Measurements from ENCODE around the gene ALG9.

The ALG9 gene

GRCh38 chr11:111851067-111851466, 20.3 kb downstream of the ALG9 start:
- no peaks in the 10 kb centered on the region for H3K27me3 ChIP-seq (ENCODE audit: control insufficient read depth, insufficient read depth, low read length, poor library complexity, severe bottlenecking)
- 91 to 98% methylated on average over 7 to 8 of the region's 8 CpGs for WGBS, 2 experiments
- H3K27ac ChIP-seq (ENCODE audit: insufficient read depth, low read depth, low read length, poor library complexity, severe bottlenecking): no peak overlapping the region
- H3K4me1 ChIP-seq (ENCODE audit: control insufficient read depth, insufficient read depth, low read length): peaks cover 10% of the 10 kb centered on the region
- H3K36me3 ChIP-seq (ENCODE audit: control insufficient read depth, insufficient read depth, low read length): peaks cover 4% of the 10 kb centered on the region
- no peak overlapping the region for H3K4me3 ChIP-seq (ENCODE audit: insufficient read depth, low read depth, low read length)
- H3K9me3 ChIP-seq (ENCODE audit: control insufficient read depth, low read length): no peaks in the 10 kb centered on the region

GRCh38 chr11:111849631-111850030, 21.8 kb downstream of the ALG9 start:
- peaks cover 4% of the 10 kb centered on the region for H3K36me3 ChIP-seq (ENCODE audit: control insufficient read depth, insufficient read depth, low read length)
- no peaks in the 10 kb centered on the region for H3K27me3 ChIP-seq (ENCODE audit: control insufficient read depth, insufficient read depth, low read length, poor library complexity, severe bottlenecking)
- H3K27ac ChIP-seq (ENCODE audit: insufficient read depth, low read depth, low read length, poor library complexity, severe bottlenecking): no peak overlapping the region
- WGBS, 2 experiments: 89% methylated on average over 1 to 3 of the region's 3 CpGs
- H3K4me1 ChIP-seq (ENCODE audit: control insufficient read depth, insufficient read depth, low read length): peaks cover 10% of the 10 kb centered on the region
- no peak overlapping the region for H3K4me3 ChIP-seq (ENCODE audit: insufficient read depth, low read depth, low read length)
- H3K9me3 ChIP-seq (ENCODE audit: control insufficient read depth, low read length): no peaks in the 10 kb centered on the region

- Histone ChIP-seq H3K27ac (ENCODE audit: insufficient read depth, low read depth, low read length, poor library complexity, severe bottlenecking) (no peak overlapping the region), H3K4me3 (ENCODE audit: insufficient read depth, low read depth, low read length) (no peak overlapping the region), H3K36me3 (ENCODE audit: control insufficient read depth, insufficient read depth, low read length) (no peaks in the 10 kb centered on the region), H3K27me3 (ENCODE audit: control insufficient read depth, insufficient read depth, low read length, poor library complexity, severe bottlenecking) (no peaks in the 10 kb centered on the region), H3K4me1 (ENCODE audit: control insufficient read depth, insufficient read depth, low read length) (peaks cover 10% of the 10 kb centered on the region), H3K9me3 (ENCODE audit: control insufficient read depth, low read length) (no peaks in the 10 kb centered on the region)
- 22 to 26% methylated on average over 1 of the region's 1 CpG for WGBS, 2 experiments
Measured at GRCh38 chr11:111846636-111847035, 24.7 kb downstream of the ALG9 start.

GRCh38 chr11:111846063-111846462, 25.3 kb downstream of the ALG9 start:
- Histone ChIP-seq H3K27ac (ENCODE audit: insufficient read depth, low read depth, low read length, poor library complexity, severe bottlenecking) (no peak overlapping the region), H3K36me3 (ENCODE audit: control insufficient read depth, insufficient read depth, low read length) (no peaks in the 10 kb centered on the region), H3K27me3 (ENCODE audit: control insufficient read depth, insufficient read depth, low read length, poor library complexity, severe bottlenecking) (no peaks in the 10 kb centered on the region), H3K4me3 (ENCODE audit: insufficient read depth, low read depth, low read length) (no peak overlapping the region), H3K9me3 (ENCODE audit: control insufficient read depth, low read length) (no peaks in the 10 kb centered on the region), H3K4me1 (ENCODE audit: control insufficient read depth, insufficient read depth, low read length) (peaks cover 10% of the 10 kb centered on the region)
- WGBS, 2 experiments: 94 to 100% methylated on average over 1 of the region's 2 CpGs

GRCh38 chr11:111845276-111846028, 25.9 kb downstream of the ALG9 start:
- H3K9me3 ChIP-seq (ENCODE audit: control insufficient read depth, low read length): no peaks in the 10 kb centered on the region
- H3K4me3 ChIP-seq (ENCODE audit: insufficient read depth, low read depth, low read length): no peak overlapping the region
- WGBS, 2 experiments: 96 to 98% methylated on average over 7 of the region's 7 CpGs
- H3K27me3 ChIP-seq (ENCODE audit: control insufficient read depth, insufficient read depth, low read length, poor library complexity, severe bottlenecking): no peaks in the 10 kb centered on the region
- H3K36me3 ChIP-seq (ENCODE audit: control insufficient read depth, insufficient read depth, low read length): no peaks in the 10 kb centered on the region
- H3K4me1 ChIP-seq (ENCODE audit: control insufficient read depth, insufficient read depth, low read length): peaks cover 15% of the 10 kb centered on the region
- H3K27ac ChIP-seq (ENCODE audit: insufficient read depth, low read depth, low read length, poor library complexity, severe bottlenecking): no peak overlapping the region

GRCh38 chr11:111843661-111844060, 27.7 kb downstream of the ALG9 start:
- H3K36me3 ChIP-seq (ENCODE audit: control insufficient read depth, insufficient read depth, low read length): no peaks in the 10 kb centered on the region
- WGBS, 2 experiments: 92 to 94% methylated on average over 4 to 5 of the region's 5 CpGs
- H3K4me1 ChIP-seq (ENCODE audit: control insufficient read depth, insufficient read depth, low read length): peaks cover 23% of the 10 kb centered on the region

GRCh38 chr11:111841370-111842053, 29.9 kb downstream of the ALG9 start:
- Histone ChIP-seq H3K27ac (ENCODE audit: insufficient read depth, low read depth, low read length, poor library complexity, severe bottlenecking) (no peak overlapping the region), H3K36me3 (ENCODE audit: control insufficient read depth, insufficient read depth, low read length) (no peaks in the 10 kb centered on the region)

More at GRCh38 chr11:111843661-111844060, 27.7 kb downstream of the ALG9 start:
- H3K4me3 ChIP-seq (ENCODE audit: insufficient read depth, low read depth, low read length): no peak overlapping the region
- H3K27ac ChIP-seq (ENCODE audit: insufficient read depth, low read depth, low read length, poor library complexity, severe bottlenecking): no peak overlapping the region
- no peaks in the 10 kb centered on the region for H3K9me3 ChIP-seq (ENCODE audit: control insufficient read depth, low read length)
- no peaks in the 10 kb centered on the region for H3K27me3 ChIP-seq (ENCODE audit: control insufficient read depth, insufficient read depth, low read length, poor library complexity, severe bottlenecking)

GRCh38 chr11:111840143-111840542, 31.2 kb downstream of the ALG9 start:
- WGBS, 2 experiments: 20 to 26% methylated on average over 1 of the region's 1 CpG
- H3K36me3 ChIP-seq (ENCODE audit: control insufficient read depth, insufficient read depth, low read length): no peaks in the 10 kb centered on the region
- no peak overlapping the region for H3K27ac ChIP-seq (ENCODE audit: insufficient read depth, low read depth, low read length, poor library complexity, severe bottlenecking)

More at GRCh38 chr11:111841370-111842053, 29.9 kb downstream of the ALG9 start:
- no peak overlapping the region for H3K4me3 ChIP-seq (ENCODE audit: insufficient read depth, low read depth, low read length)
- no peaks in the 10 kb centered on the region for H3K27me3 ChIP-seq (ENCODE audit: control insufficient read depth, insufficient read depth, low read length, poor library complexity, severe bottlenecking)
- no peaks in the 10 kb centered on the region for H3K9me3 ChIP-seq (ENCODE audit: control insufficient read depth, low read length)
- 28 to 36% methylated on average over 9 to 10 of the region's 10 CpGs for WGBS, 2 experiments
- H3K4me1 ChIP-seq (ENCODE audit: control insufficient read depth, insufficient read depth, low read length): peaks cover 15% of the 10 kb centered on the region

GRCh38 chr11:111838054-111838453, 33.3 kb downstream of the ALG9 start:
- peaks cover 13% of the 10 kb centered on the region for H3K4me1 ChIP-seq (ENCODE audit: control insufficient read depth, insufficient read depth, low read length)

More at GRCh38 chr11:111840143-111840542, 31.2 kb downstream of the ALG9 start:
- Histone ChIP-seq H3K4me1 (ENCODE audit: control insufficient read depth, insufficient read depth, low read length) (peaks cover 13% of the 10 kb centered on the region), H3K9me3 (ENCODE audit: control insufficient read depth, low read length) (no peaks in the 10 kb centered on the region), H3K4me3 (ENCODE audit: insufficient read depth, low read depth, low read length) (no peak overlapping the region), H3K27me3 (ENCODE audit: control insufficient read depth, insufficient read depth, low read length, poor library complexity, severe bottlenecking) (no peaks in the 10 kb centered on the region)

GRCh38 chr11:111837366-111837891, 34.0 kb downstream of the ALG9 start:
- WGBS, 2 experiments: 95 to 96% methylated on average over 4 to 5 of the region's 5 CpGs
- Histone ChIP-seq H3K9me3 (ENCODE audit: control insufficient read depth, low read length) (no peaks in the 10 kb centered on the region), H3K36me3 (ENCODE audit: control insufficient read depth, insufficient read depth, low read length) (no peaks in the 10 kb centered on the region), H3K4me1 (ENCODE audit: control insufficient read depth, insufficient read depth, low read length) (peaks cover 13% of the 10 kb centered on the region), H3K27me3 (ENCODE audit: control insufficient read depth, insufficient read depth, low read length, poor library complexity, severe bottlenecking) (no peaks in the 10 kb centered on the region), H3K4me3 (ENCODE audit: insufficient read depth, low read depth, low read length) (no peak overlapping the region), H3K27ac (ENCODE audit: insufficient read depth, low read depth, low read length, poor library complexity, severe bottlenecking) (no peak overlapping the region)

More at GRCh38 chr11:111838054-111838453, 33.3 kb downstream of the ALG9 start:
- Histone ChIP-seq H3K27ac (ENCODE audit: insufficient read depth, low read depth, low read length, poor library complexity, severe bottlenecking) (no peak overlapping the region), H3K9me3 (ENCODE audit: control insufficient read depth, low read length) (no peaks in the 10 kb centered on the region), H3K36me3 (ENCODE audit: control insufficient read depth, insufficient read depth, low read length) (no peaks in the 10 kb centered on the region), H3K27me3 (ENCODE audit: control insufficient read depth, insufficient read depth, low read length, poor library complexity, severe bottlenecking) (no peaks in the 10 kb centered on the region), H3K4me3 (ENCODE audit: insufficient read depth, low read depth, low read length) (no peak overlapping the region)
- WGBS, 2 experiments: 96 to 98% methylated on average over 5 of the region's 5 CpGs

Data from ectodermal cell (in vitro differentiated cells).